Tibial artery (tissue), 4 donors: ENCODE data around the gene CDKN1A.
"Not testable (repeated sequence)": the region's sequence is repeated elsewhere in the genome, so short reads cannot be mapped to it uniquely, and the experiment has no call there.

Experiments used
- DNase-seq, 2 donors: peaks; one replicate each; pipeline ENCODE4 v3.0.0-alpha.2; 2019
- H3K27ac ChIP-seq, 2 donors: fragments of 200-600 bp; sonication (generic) in 1 of 2; 1 replicate in 1 of 2; 2 replicates in 1 of 2; pipeline ENCODE4 v1.5.1; 2018 to 2019; ENCODE audit warnings: mild to moderate bottlenecking in 1 of 2
- H3K27me3 ChIP-seq, 2 donors: fragments of 200-600 bp; sonication (generic) in 1 of 2; one replicate each; pipeline versions ENCODE4 v1.5.1 to v1.6.0; 2016 to 2019
- H3K36me3 ChIP-seq, 3 donors: fragments of 200-600 bp; sonication (generic) in 2 of 3; one replicate each; pipeline ENCODE4 v1.5.1; 2016 to 2019; ENCODE audit warnings: mild to moderate bottlenecking in 2 of 3
- H3K4me1 ChIP-seq, 4 donors: fragments of 200-600 bp; sonication (generic) in 2 of 4; 1 replicate in 3 of 4; 2 replicates in 1 of 4; pipeline ENCODE4 v1.5.1; 2016 to 2019
- H3K4me3 ChIP-seq, 2 donors: fragments of 200-600 bp; sonication (generic) in 1 of 2; 1 replicate in 1 of 2; 2 replicates in 1 of 2; pipeline ENCODE4 v1.5.1; 2018 to 2019; ENCODE audit warnings: mild to moderate bottlenecking in 2 of 2
- H3K9me3 ChIP-seq, 3 donors: fragments of 200-600 bp; sonication (generic) in 1 of 3; one replicate each; pipeline ENCODE4 v1.5.1; 2016 to 2019
- intact Hi-C: fragments of 100-400 bp; cut with DNase I; formaldehyde crosslinking; loops from one replicate; pipeline ENCODE4 v1.15.0; 2023; ENCODE audit warnings: low total_unique reads
- TF ChIP-seq, protein P1 (sequence below), 2 experiments: fragments of 200-600 bp in 1 of 2; fragments of 450-650 bp in 1 of 2; IDR thresholded peaks; one replicate each; pipeline ENCODE4 v1.5.1; 2017 to 2019; ENCODE audit warnings: antibody characterized with exemption in 2 of 2, mild to moderate bottlenecking in 1 of 2, moderate library complexity in 1 of 2

CDKN1A gene

DNA sequence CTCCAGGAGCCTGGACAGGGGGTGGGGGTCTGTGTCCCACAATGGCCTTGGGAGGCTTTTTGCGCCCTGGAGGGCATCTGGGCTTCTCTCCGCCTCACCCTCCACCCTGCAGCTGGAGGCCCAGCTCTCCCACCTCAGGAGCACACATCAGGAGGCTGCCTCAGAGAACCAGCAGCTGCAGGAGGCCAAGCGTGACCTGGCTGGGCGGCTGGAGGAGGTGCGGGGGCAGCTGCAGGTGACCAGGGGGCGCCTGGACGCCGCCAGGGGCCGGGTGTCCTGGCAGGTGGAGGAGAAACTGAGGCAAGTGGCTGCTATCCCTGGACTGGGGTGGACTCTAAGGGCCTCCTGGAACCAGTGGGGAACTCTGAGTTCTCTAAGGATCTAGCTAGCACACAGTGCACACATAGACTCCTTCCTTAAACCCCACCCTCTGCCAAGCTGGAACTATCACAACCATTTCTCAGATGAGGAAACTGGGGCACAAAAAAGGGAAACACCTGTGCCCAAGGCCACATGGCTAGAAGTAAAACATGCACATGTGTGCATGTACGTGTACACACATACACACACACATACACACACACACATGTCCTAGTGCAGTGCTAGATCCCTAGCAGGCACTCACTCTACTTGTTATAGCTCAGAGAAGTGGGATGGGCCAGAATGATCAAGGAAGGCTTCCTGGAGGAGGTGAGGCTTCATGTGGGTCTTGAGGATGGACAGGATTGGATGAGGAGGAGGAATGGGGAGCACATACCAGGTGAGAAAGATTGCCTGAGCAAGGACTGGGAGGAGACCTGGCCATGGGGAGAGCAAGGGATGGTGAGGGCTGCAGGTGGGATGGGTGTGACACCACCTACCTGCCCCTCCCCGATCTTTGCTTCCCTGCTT lies 42.0 kb downstream of the CDKN1A start:
- TF ChIP-seq, protein P1, sequence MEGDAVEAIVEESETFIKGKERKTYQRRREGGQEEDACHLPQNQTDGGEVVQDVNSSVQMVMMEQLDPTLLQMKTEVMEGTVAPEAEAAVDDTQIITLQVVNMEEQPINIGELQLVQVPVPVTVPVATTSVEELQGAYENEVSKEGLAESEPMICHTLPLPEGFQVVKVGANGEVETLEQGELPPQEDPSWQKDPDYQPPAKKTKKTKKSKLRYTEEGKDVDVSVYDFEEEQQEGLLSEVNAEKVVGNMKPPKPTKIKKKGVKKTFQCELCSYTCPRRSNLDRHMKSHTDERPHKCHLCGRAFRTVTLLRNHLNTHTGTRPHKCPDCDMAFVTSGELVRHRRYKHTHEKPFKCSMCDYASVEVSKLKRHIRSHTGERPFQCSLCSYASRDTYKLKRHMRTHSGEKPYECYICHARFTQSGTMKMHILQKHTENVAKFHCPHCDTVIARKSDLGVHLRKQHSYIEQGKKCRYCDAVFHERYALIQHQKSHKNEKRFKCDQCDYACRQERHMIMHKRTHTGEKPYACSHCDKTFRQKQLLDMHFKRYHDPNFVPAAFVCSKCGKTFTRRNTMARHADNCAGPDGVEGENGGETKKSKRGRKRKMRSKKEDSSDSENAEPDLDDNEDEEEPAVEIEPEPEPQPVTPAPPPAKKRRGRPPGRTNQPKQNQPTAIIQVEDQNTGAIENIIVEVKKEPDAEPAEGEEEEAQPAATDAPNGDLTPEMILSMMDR (IDR thresholded peaks at IDR 0.05): no peak
- peaks cover 0 to 6% of the 10 kb centered on the region in 2 donors for H3K27me3 ChIP-seq
- no peak overlapping the region for H3K27ac ChIP-seq
- no peaks in the 10 kb centered on the region for H3K36me3 ChIP-seq
- H3K9me3 ChIP-seq: no peaks in the 10 kb centered on the region
- intact Hi-C loops: no loop called here
- peak in 1 of 2 donors; percentile 39 for DNase-seq
- H3K4me3 ChIP-seq: no peak overlapping the region
- no peaks in the 10 kb centered on the region for H3K4me1 ChIP-seq

- H3K36me3 ChIP-seq: no peaks in the 10 kb centered on the region
- no peak for DNase-seq
- no peak overlapping the region for H3K27ac ChIP-seq
- no peaks in the 10 kb centered on the region for H3K9me3 ChIP-seq
- H3K4me1 ChIP-seq: peaks cover 0 to 7% (median 0%) of the 10 kb centered on the region in 4 donors
- H3K27me3 ChIP-seq: peaks cover 0 to 4% of the 10 kb centered on the region in 2 donors
- no peak overlapping the region for H3K4me3 ChIP-seq
- intact Hi-C loops: no loop called here
- TF ChIP-seq, protein P1 (IDR thresholded peaks at IDR 0.05): no peak
These were observed 43.0 kb downstream of the CDKN1A start for GRCh38 chr6:36721369-36722140.

GRCh38 chr6:36722365-36722764 lies 43.9 kb downstream of the CDKN1A start:
- H3K9me3 ChIP-seq: no peaks in the 10 kb centered on the region
- H3K4me3 ChIP-seq: no peak overlapping the region
- TF ChIP-seq, protein P1 (IDR thresholded peaks at IDR 0.05): no peak
- intact Hi-C loops: no loop called here
- H3K27ac ChIP-seq: no peak overlapping the region
- peaks cover 0 to 9% (median 0%) of the 10 kb centered on the region in 4 donors for H3K4me1 ChIP-seq
- DNase-seq: no peak
- no peaks in the 10 kb centered on the region for H3K36me3 ChIP-seq
- no peaks in the 10 kb centered on the region for H3K27me3 ChIP-seq

GRCh38 chr6:36722879-36723278 lies 44.4 kb downstream of the CDKN1A start:
- intact Hi-C loops: no loop called here
- H3K4me1 ChIP-seq: peaks cover 0 to 9% (median 0%) of the 10 kb centered on the region in 4 donors
- no peaks in the 10 kb centered on the region for H3K27me3 ChIP-seq
- H3K36me3 ChIP-seq: no peaks in the 10 kb centered on the region
- H3K4me3 ChIP-seq: no peak overlapping the region
- H3K9me3 ChIP-seq: no peaks in the 10 kb centered on the region
- no peak for DNase-seq
- TF ChIP-seq, protein P1 (IDR thresholded peaks at IDR 0.05): no peak
- no peak overlapping the region for H3K27ac ChIP-seq

- intact Hi-C loops, H3K9me3 ChIP-seq, DNase-seq: not testable (repeated sequence)
These were observed 45.5 kb downstream of the CDKN1A start for GRCh38 chr6:36723992-36724391.

More at GRCh38 chr6:36723992-36724391, 45.5 kb downstream of the CDKN1A start:
- H3K27ac ChIP-seq, H3K36me3 ChIP-seq, H3K4me1 ChIP-seq, H3K27me3 ChIP-seq, H3K4me3 ChIP-seq: not testable (repeated sequence)
